ENCODE data around the gene TINCR. TPM values are rescaled to one million over a fixed set of nuclear protein-coding genes. Genes with fewer than 3 reads are reported as not detected.
A peak's percentile ranks its signal among the peaks of the same experiment; 100 is the strongest.

TINCR gene
- total RNA-seq, 1 donor from 2014 or later, result 1.7 TPM

DNA sequence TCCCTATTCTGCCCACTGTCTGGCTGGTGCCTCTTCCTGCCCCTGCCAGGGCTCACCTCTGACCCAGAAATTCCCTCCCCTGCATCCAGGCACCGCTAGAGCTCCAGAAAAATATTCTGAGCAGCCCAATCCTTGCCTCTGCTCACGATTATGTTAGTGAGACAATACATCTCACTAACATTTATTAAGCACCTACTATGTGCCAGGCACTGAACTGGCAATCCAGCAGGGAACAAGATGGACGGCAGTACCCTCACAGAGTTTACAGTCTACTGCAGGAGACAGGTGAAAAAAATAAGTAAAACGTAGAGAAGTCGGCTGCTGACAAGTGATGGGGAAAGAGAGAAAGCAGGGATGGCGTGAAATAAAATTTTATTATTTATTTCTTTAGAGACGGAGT, 5.5 kb downstream of the TINCR start:
- no peak for DNase-seq (ENCODE audit: low spot score)
- H3K27me3 Mint-ChIP-seq (ENCODE audit: low read depth), result no peaks in the 10 kb centered on the region
- peaks cover 5% of the 10 kb centered on the region for H3K9me3 Mint-ChIP-seq (ENCODE audit: low read depth)
- H3K27ac Mint-ChIP-seq (ENCODE audit: unreplicated experiment), result no peak overlapping the region
- peaks cover 13% of the 10 kb centered on the region for H3K4me1 Mint-ChIP-seq (ENCODE audit: low read depth)
- TF ChIP-seq, protein P1, sequence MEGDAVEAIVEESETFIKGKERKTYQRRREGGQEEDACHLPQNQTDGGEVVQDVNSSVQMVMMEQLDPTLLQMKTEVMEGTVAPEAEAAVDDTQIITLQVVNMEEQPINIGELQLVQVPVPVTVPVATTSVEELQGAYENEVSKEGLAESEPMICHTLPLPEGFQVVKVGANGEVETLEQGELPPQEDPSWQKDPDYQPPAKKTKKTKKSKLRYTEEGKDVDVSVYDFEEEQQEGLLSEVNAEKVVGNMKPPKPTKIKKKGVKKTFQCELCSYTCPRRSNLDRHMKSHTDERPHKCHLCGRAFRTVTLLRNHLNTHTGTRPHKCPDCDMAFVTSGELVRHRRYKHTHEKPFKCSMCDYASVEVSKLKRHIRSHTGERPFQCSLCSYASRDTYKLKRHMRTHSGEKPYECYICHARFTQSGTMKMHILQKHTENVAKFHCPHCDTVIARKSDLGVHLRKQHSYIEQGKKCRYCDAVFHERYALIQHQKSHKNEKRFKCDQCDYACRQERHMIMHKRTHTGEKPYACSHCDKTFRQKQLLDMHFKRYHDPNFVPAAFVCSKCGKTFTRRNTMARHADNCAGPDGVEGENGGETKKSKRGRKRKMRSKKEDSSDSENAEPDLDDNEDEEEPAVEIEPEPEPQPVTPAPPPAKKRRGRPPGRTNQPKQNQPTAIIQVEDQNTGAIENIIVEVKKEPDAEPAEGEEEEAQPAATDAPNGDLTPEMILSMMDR (IDR thresholded peaks at IDR 0.05), result no peak
- H3K36me3 Mint-ChIP-seq (ENCODE audit: low read depth), result peaks cover 2% of the 10 kb centered on the region
- no peak overlapping the region for H3K4me3 Mint-ChIP-seq (ENCODE audit: unreplicated experiment)

DNA sequence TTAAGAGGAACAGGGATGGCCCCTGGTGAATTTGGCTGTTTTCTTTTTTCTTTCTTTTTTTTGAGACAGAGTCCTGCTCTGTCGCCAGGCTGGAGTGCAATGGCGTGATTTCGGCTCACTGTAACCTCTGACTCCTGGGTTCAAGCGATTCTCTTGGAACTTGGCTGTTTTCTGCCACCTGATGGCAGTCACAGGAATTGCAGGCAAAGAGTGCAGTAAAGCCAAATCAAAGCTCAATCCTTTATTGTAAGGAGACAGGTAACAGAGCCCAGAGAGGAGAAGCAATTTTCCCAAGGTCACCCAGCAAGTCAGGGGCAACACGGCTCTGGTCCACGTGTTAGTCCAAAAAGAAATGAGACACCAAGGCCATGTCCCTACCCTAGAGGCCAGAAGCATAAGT, 6.2 kb downstream of the TINCR start:
- Mint-ChIP-seq H3K9me3 (ENCODE audit: low read depth) (peaks cover 5% of the 10 kb centered on the region), H3K36me3 (ENCODE audit: low read depth) (peaks cover 2% of the 10 kb centered on the region), H3K27me3 (ENCODE audit: low read depth) (peaks cover 1% of the 10 kb centered on the region), H3K27ac (ENCODE audit: unreplicated experiment) (no peak overlapping the region), H3K4me1 (ENCODE audit: low read depth) (peaks cover 13% of the 10 kb centered on the region), H3K4me3 (ENCODE audit: unreplicated experiment) (no peak overlapping the region)
- no peak for DNase-seq (ENCODE audit: low spot score)
- TF ChIP-seq, protein P1 (IDR thresholded peaks at IDR 0.05), result peak; percentile 77

DNA sequence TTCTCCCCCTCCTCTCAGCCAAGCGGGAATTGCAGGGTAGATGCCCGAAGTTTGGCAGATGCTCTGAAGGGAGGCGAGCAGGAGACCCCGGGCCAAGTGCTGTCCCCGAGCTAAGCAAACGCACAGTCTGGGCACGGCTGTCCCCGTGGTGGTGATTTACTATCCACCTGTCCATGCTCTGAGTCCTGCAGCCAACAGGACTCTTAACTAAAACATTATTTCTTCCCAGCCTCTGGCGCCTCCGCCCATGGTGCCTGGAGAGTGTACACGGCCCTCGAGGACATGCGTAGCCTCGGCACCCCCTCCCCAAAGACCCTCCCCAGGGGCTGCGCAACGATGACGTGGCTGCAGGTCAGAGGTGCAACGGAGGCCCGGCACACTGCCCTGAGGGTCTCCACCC, 7.6 kb downstream of the TINCR start:
- H3K4me3 Mint-ChIP-seq (ENCODE audit: unreplicated experiment), result no peak overlapping the region
- H3K36me3 Mint-ChIP-seq (ENCODE audit: low read depth), result peaks cover 2% of the 10 kb centered on the region
- peaks cover 8% of the 10 kb centered on the region for H3K4me1 Mint-ChIP-seq (ENCODE audit: low read depth)
- no peak overlapping the region for H3K27ac Mint-ChIP-seq (ENCODE audit: unreplicated experiment)
- peaks cover 5% of the 10 kb centered on the region for H3K9me3 Mint-ChIP-seq (ENCODE audit: low read depth)
- H3K27me3 Mint-ChIP-seq (ENCODE audit: low read depth), result peaks cover 1% of the 10 kb centered on the region
- no peak for DNase-seq (ENCODE audit: low spot score)
- TF ChIP-seq, protein P1 (IDR thresholded peaks at IDR 0.05), result no peak

DNA sequence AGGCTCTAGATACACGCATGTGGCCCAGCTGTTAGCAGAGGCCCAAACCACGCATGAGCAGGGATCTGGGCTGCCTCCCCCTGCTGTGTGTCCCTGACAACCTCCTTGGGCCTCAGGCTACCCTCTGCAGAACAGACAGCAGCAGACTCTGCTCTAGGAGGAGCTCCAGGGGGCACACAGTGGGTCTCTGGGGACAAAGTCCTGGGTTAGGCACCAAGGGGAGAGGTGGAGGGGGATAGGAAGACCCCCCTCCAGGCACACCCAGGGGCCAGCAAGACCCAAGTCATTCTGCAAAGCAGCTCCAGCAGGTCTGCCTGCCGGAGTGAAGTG, 8.0 kb downstream of the TINCR start:
- Mint-ChIP-seq H3K9me3 (ENCODE audit: low read depth) (peaks cover 5% of the 10 kb centered on the region), H3K4me1 (ENCODE audit: low read depth) (peaks cover 4% of the 10 kb centered on the region), H3K4me3 (ENCODE audit: unreplicated experiment) (no peak overlapping the region), H3K27ac (ENCODE audit: unreplicated experiment) (no peak overlapping the region), H3K27me3 (ENCODE audit: low read depth) (peaks cover 1% of the 10 kb centered on the region), H3K36me3 (ENCODE audit: low read depth) (peaks cover 2% of the 10 kb centered on the region)
- TF ChIP-seq, protein P1 (IDR thresholded peaks at IDR 0.05), result no peak
- no peak for DNase-seq (ENCODE audit: low spot score)

DNA sequence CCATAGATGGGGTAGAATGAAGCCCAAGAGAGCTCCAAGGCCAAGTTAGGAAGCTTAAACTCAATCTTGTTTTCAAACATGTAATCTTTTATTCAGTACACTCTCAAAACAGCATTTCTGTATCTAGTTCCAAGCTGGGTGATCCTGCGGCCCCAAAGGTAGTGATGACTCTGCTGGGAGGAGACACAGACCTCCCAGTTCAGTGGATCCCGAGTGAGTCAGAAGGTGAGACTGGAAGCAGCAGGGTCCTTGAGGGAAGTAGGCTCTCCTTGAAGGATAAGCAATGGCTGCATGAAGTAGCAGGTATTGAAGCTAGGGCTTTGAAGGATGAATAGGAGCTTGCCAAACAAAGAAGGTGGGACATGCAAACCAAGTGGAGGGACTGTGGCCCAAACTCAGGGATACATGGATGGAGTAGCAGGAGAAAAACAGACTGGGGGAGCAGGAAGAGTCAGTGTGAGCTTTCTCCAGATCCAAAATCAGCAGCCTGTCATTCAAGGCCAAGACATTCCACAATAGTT, 9.6 kb downstream of the TINCR start:
- H3K36me3 Mint-ChIP-seq (ENCODE audit: low read depth), result peaks cover 2% of the 10 kb centered on the region
- TF ChIP-seq, protein P1 (IDR thresholded peaks at IDR 0.05), result no peak
- DNase-seq (ENCODE audit: low spot score), result no peak
- peaks cover 5% of the 10 kb centered on the region for H3K9me3 Mint-ChIP-seq (ENCODE audit: low read depth)
- H3K27me3 Mint-ChIP-seq (ENCODE audit: low read depth), result peaks cover 1% of the 10 kb centered on the region
- no peaks in the 10 kb centered on the region for H3K4me1 Mint-ChIP-seq (ENCODE audit: low read depth)
- no peak overlapping the region for H3K4me3 Mint-ChIP-seq (ENCODE audit: unreplicated experiment)
- H3K27ac Mint-ChIP-seq (ENCODE audit: unreplicated experiment), result no peak overlapping the region
